ENCODE measurements around the gene ZCCHC8. TPM values are rescaled to one million over a fixed set of nuclear protein-coding genes. Genes with fewer than 3 reads are reported as not detected.

The ZCCHC8 gene
- 22.9 and 27.4 TPM in 2 replicates for total RNA-seq

GRCh38 chr12:122500685-122501488 lies at the start of gene ZCCHC8:
TSS of gene ZCCHC8 (minus strand) at chr12:122500932. CDS start at chr12:122500840, 92 bp downstream.

GRCh38 chr12:122526683-122527477 lies 26.1 kb upstream of the ZCCHC8 start, which contains the start of the genes KNTC1 and RSRC2:
TSS of gene KNTC1 (plus strand) at chr12:122527249. CDS start at chr12:122530064, 2,815 bp downstream.
TSS of gene RSRC2 (minus strand) at chr12:122526936. CDS start at chr12:122526853, 83 bp downstream.

GRCh38 chr12:122421821-122422729 lies 78.7 kb downstream of the ZCCHC8 start, which contains the start of gene CLIP1:
TSS of gene CLIP1 (minus strand) at chr12:122422669. CDS start at chr12:122380452, 42,217 bp downstream.

Other genes with a start within 250 kb of the ZCCHC8 start
- gene VPS33A, start 234.4 kb downstream of the ZCCHC8 start, total RNA-seq, result 19.1 and 23.0 TPM in 2 replicates
- 97.4 and 145 TPM in 2 replicates for gene CLIP1, start 78.3 kb downstream of the ZCCHC8 start, total RNA-seq
- 37.6 and 55.0 TPM in 2 replicates for gene RSRC2, start 26.0 kb upstream of the ZCCHC8 start, total RNA-seq
- gene KNTC1, start 26.3 kb upstream of the ZCCHC8 start, total RNA-seq, result 5.5 and 8.7 TPM in 2 replicates
- gene HCAR2, start 202.4 kb upstream of the ZCCHC8 start, total RNA-seq, result 3.4 and 4.5 TPM in 2 replicates
- gene HCAR3, start 215.9 kb upstream of the ZCCHC8 start, total RNA-seq, result 0.68 and 4.0 TPM in 2 replicates
- gene HCAR1, start 229.9 kb upstream of the ZCCHC8 start, total RNA-seq, result not detected in 2 replicates